OCI-LY3 (cell line): ENCODE results near the gene HAUS1.
"Not testable (repeated sequence)": the region's sequence is repeated elsewhere in the genome, so short reads cannot be mapped to it uniquely, and the experiment has no call there.

Experiments used
- H2AFZ ChIP-seq: fragments of 200-600, 300-600 bp; shearing (Covaris generic); 2 replicates; pipeline ENCODE4 v1.6.0; 2014; ENCODE audit warnings: antibody characterized with exemption, low read depth, low read length
- H3K27ac ChIP-seq: fragments of 200-600, 300-600 bp; sonication (generic); 2 replicates; pipeline ENCODE4 v1.5.1; 2014; ENCODE audit warnings: mild to moderate bottlenecking, low read length, moderate library complexity, mixed read lengths
- H3K27me3 ChIP-seq: fragments of 200-600, 300-600 bp; sonication (generic); 2 replicates; pipeline ENCODE4 v1.6.1; 2014; ENCODE audit warnings: low read depth, low read length, mixed read lengths
- H3K36me3 ChIP-seq: fragments of 200-600, 300-600 bp; sonication (generic); replicated peaks from 2 replicates; pipeline ENCODE3; 2014; ENCODE audit warnings: low read depth, low read length, mixed read lengths
- H3K4me1 ChIP-seq: fragments of 300-600, 200-600 bp; sonication (generic); 2 replicates; pipeline ENCODE4 v1.6.1; 2014; ENCODE audit warnings: low read length, mixed read lengths
- H3K4me2 ChIP-seq: fragments of 200-600, 300-600 bp; sonication (generic); 2 replicates; pipeline ENCODE4 v1.6.1; 2014; ENCODE audit warnings: low read length, mixed read lengths
- H3K4me3 ChIP-seq: fragments of 300-600, 200-600 bp; sonication (generic); 2 replicates; pipeline ENCODE4 v1.5.1; 2014; ENCODE audit warnings: antibody characterized with exemption, mild to moderate bottlenecking, low read length, moderate library complexity
- H3K79me2 ChIP-seq: fragments of 300-600, 200-600 bp; shearing (Covaris generic); 2 replicates; pipeline ENCODE4 v1.6.1; 2014; ENCODE audit warnings: mild to moderate bottlenecking, low read length, mixed read lengths
- H3K9ac ChIP-seq: fragments of 300-600, 200-600 bp; shearing (Covaris generic); 2 replicates; pipeline ENCODE4 v1.6.0; 2014; ENCODE audit warnings: mild to moderate bottlenecking, low read length, moderate library complexity
- H3K9me3 ChIP-seq: fragments of 200-600, 300-600 bp; shearing (Covaris generic); 2 replicates; pipeline ENCODE4 v1.6.1; 2014; ENCODE audit warnings: low read length, mixed read lengths; ENCODE audit not compliant: insufficient read depth
- H4K20me1 ChIP-seq: fragments of 200-600, 300-600 bp; sonication (generic); 2 replicates; pipeline ENCODE4 v1.6.1; 2016; ENCODE audit warnings: low read length, mixed read lengths; ENCODE audit not compliant: insufficient read depth
- EZH2phosphoT487 ChIP-seq: fragments of 200-600 bp; shearing (Covaris generic); IDR thresholded peaks from 2 replicates; pipeline ENCODE4 v1.6.1; 2018; ENCODE audit warnings: antibody characterized with exemption, mixed run types, low read depth
- TF ChIP-seq, protein P1 (sequence below): fragments of 200-600, 300-600 bp; sonication (generic); IDR thresholded peaks from 2 replicates; pipeline ENCODE4 v1.5.1; 2014; ENCODE audit warnings: antibody characterized with exemption, low read length, low read depth

Gene HAUS1

GRCh38 chr18:46099463-46099862 lies 4.7 kb upstream of the HAUS1 start:
- peaks cover 13% of the 10 kb centered on the region for H3K4me1 ChIP-seq

DNA sequence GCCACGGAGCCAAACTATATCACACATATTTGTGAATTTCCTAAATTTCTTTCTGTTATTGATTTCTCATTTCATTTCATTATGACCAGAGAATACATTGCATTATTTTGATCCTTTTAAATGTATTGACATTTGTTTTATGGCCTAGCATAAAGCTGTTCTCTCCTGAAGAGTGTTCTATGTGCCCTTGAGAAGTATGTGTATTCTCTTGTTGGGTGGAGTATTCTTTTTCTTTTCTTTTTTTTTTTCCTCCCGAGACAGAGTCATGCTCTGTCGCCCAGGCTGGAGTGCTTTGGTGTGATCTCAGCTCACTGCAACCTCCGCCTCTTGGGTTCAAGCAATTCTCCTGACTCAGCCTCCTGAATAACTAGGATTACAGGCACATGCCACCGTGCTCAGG lies 5.2 kb downstream of the HAUS1 start:
- no peak overlapping the region for H3K9ac ChIP-seq
- H3K36me3 ChIP-seq, result peaks cover 39% of the 10 kb centered on the region
- H3K4me3 ChIP-seq, result no peak overlapping the region
- H3K4me2 ChIP-seq, result no peak overlapping the region
- H3K79me2 ChIP-seq, result peaks cover 8% of the 10 kb centered on the region
- H3K4me1 ChIP-seq, result peaks cover 4% of the 10 kb centered on the region
- H3K27me3 ChIP-seq, result no peaks in the 10 kb centered on the region
- TF ChIP-seq, protein P1, sequence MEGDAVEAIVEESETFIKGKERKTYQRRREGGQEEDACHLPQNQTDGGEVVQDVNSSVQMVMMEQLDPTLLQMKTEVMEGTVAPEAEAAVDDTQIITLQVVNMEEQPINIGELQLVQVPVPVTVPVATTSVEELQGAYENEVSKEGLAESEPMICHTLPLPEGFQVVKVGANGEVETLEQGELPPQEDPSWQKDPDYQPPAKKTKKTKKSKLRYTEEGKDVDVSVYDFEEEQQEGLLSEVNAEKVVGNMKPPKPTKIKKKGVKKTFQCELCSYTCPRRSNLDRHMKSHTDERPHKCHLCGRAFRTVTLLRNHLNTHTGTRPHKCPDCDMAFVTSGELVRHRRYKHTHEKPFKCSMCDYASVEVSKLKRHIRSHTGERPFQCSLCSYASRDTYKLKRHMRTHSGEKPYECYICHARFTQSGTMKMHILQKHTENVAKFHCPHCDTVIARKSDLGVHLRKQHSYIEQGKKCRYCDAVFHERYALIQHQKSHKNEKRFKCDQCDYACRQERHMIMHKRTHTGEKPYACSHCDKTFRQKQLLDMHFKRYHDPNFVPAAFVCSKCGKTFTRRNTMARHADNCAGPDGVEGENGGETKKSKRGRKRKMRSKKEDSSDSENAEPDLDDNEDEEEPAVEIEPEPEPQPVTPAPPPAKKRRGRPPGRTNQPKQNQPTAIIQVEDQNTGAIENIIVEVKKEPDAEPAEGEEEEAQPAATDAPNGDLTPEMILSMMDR, result no peak
- no peak for TF ChIP-seq EZH2phosphoT487
- H4K20me1 ChIP-seq, result 0 out of 2 replicates have a peak, but pooled peaks cover under 1% of the 10 kb centered on the region
- no peak overlapping the region for H3K27ac ChIP-seq
- H3K9me3 ChIP-seq, result no peaks in the 10 kb centered on the region
- no peak overlapping the region for H2AFZ ChIP-seq

More at GRCh38 chr18:46099463-46099862, 4.7 kb upstream of the HAUS1 start:
- no peaks in the 10 kb centered on the region for H3K27me3 ChIP-seq
- H2AFZ ChIP-seq, result no peak overlapping the region
- no peaks in the 10 kb centered on the region for H3K9me3 ChIP-seq
- no peak overlapping the region for H3K9ac ChIP-seq
- no peak overlapping the region for H3K4me2 ChIP-seq
- 0 out of 2 replicates have a peak, but pooled peaks cover 4% of the 10 kb centered on the region for H4K20me1 ChIP-seq
- H3K4me3 ChIP-seq, result no peak overlapping the region
- no peak overlapping the region for H3K27ac ChIP-seq
- H3K79me2 ChIP-seq, result peaks cover 43% of the 10 kb centered on the region
- peaks cover 9% of the 10 kb centered on the region for H3K36me3 ChIP-seq
- TF ChIP-seq, protein P1, result no peak
- no peak for TF ChIP-seq EZH2phosphoT487

- Histone ChIP-seq H3K79me2 (no peaks in the 10 kb centered on the region), H3K36me3 (peaks cover 47% of the 10 kb centered on the region), H3K4me2 (no peak overlapping the region), H3K9ac (no peak overlapping the region), H2AFZ (no peak overlapping the region), H3K4me3 (no peak overlapping the region), H3K27me3 (no peaks in the 10 kb centered on the region), H3K9me3 (no peaks in the 10 kb centered on the region), H3K4me1 (no peaks in the 10 kb centered on the region), H4K20me1 (0 out of 2 replicates have a peak, but pooled peaks cover 3% of the 10 kb centered on the region), H3K27ac (no peak overlapping the region)
- no peak for TF ChIP-seq EZH2phosphoT487
- TF ChIP-seq, protein P1, result no peak
Measured at GRCh38 chr18:46110406-46110805, 6.2 kb downstream of the HAUS1 start.

- Histone ChIP-seq H3K27me3 (no peaks in the 10 kb centered on the region), H3K27ac (no peak overlapping the region), H3K9ac (no peak overlapping the region), H3K4me1 (no peaks in the 10 kb centered on the region), H3K79me2 (no peaks in the 10 kb centered on the region), H2AFZ (no peak overlapping the region), H3K4me2 (no peak overlapping the region), H3K4me3 (no peak overlapping the region), H3K9me3 (no peaks in the 10 kb centered on the region), H3K36me3 (peaks cover 44% of the 10 kb centered on the region), H4K20me1 (0 out of 2 replicates have a peak, but pooled peaks cover 3% of the 10 kb centered on the region)
- TF ChIP-seq, protein P1, result no peak
- TF ChIP-seq EZH2phosphoT487, result no peak
Measured at GRCh38 chr18:46113751-46114150, 9.6 kb downstream of the HAUS1 start.

- H2AFZ ChIP-seq, H3K9ac ChIP-seq, H3K27ac ChIP-seq, H4K20me1 ChIP-seq, H3K4me2 ChIP-seq, H3K4me1 ChIP-seq, H3K27me3 ChIP-seq, H3K9me3 ChIP-seq, H3K4me3 ChIP-seq, H3K79me2 ChIP-seq: not testable (repeated sequence)
- H3K36me3 ChIP-seq, result peaks cover 27% of the 10 kb centered on the region
Measured at GRCh38 chr18:46126625-46127024, 22.4 kb downstream of the HAUS1 start.
